ENCODE data around the gene CNGA1. TPM values are rescaled to one million over a fixed set of nuclear protein-coding genes. Genes with fewer than 3 reads are reported as not detected.

CNGA1 gene
- total RNA-seq, 1 donor from 2014 or later, result under 0.01 TPM

Other genes starting within 250 kb of the CNGA1 start
- gene CORIN, start 178.6 kb downstream of the CNGA1 start, total RNA-seq, result 2.1 TPM
- gene NFXL1, start 102.1 kb downstream of the CNGA1 start, total RNA-seq, result 7.8 TPM
- 1.0 TPM for gene NIPAL1, start 91 bp upstream of the CNGA1 start, total RNA-seq
- gene TXK, start 117.6 kb upstream of the CNGA1 start, total RNA-seq, result 0.52 TPM